HepG2 (cell line): ENCODE measurements around the gene ZFAND6. TPM values are rescaled to one million over a fixed set of nuclear protein-coding genes. Genes with fewer than 3 reads are reported as not detected.
A peak's percentile ranks its signal among the peaks of the same experiment; 100 is the strongest.

ENCODE experiments used
- BATF2 ChIP-seq: sonication (generic); formaldehyde crosslinking; IDR thresholded peaks from 2 replicates; pipeline ENCODE4 v1.8.0; 2022; ENCODE audit warnings: mild to moderate bottlenecking, missing genetic modification reagents, moderate library complexity
- CREB1 ChIP-seq, 2 experiments: fragments of 450-650 bp in 1 of 2; IDR thresholded peaks; 2 replicates each; pipeline ENCODE4 v1.6.1; 2016 to 2017; ENCODE audit warnings: control low read depth in 1 of 2, mild to moderate bottlenecking in 1 of 2, missing compliant biosample characterization in 1 of 2, missing genetic modification characterization in 1 of 2
- FOXO4 ChIP-seq: sonication (generic); formaldehyde crosslinking; conservative IDR thresholded peaks from 2 replicates; pipeline ENCODE4 v1.8.1; 2023; ENCODE audit warnings: missing genetic modification reagents
- FOXP1 ChIP-seq, 2 experiments: fragments of 450-650 bp in 1 of 2; IDR thresholded peaks; 2 replicates each; pipeline ENCODE4 v1.6.1; 2017 to 2018; ENCODE audit warnings: antibody characterized with exemption in 1 of 2
- HDAC1 ChIP-seq: sonication (generic); formaldehyde crosslinking; IDR thresholded peaks from 2 replicates; pipeline ENCODE4 v1.5.1; 2020; ENCODE audit warnings: mild to moderate bottlenecking, missing genetic modification reagents
- HIC2 ChIP-seq: sonication (generic); formaldehyde crosslinking; IDR thresholded peaks from 2 replicates; pipeline ENCODE4 v1.9.0; 2022; ENCODE audit warnings: low read depth, missing genetic modification reagents
- JUN ChIP-seq: sonication (generic); formaldehyde crosslinking; IDR thresholded peaks from 2 replicates; pipeline ENCODE4 v1.4.0; 2020; ENCODE audit warnings: mild to moderate bottlenecking, missing genetic modification reagents
- KAT8 ChIP-seq: IDR thresholded peaks from 2 replicates; pipeline ENCODE4 v1.6.1; 2016; ENCODE audit warnings: missing genetic modification reagents, missing compliant biosample characterization
- KDM6A ChIP-seq: IDR thresholded peaks from 2 replicates; pipeline ENCODE4 v1.6.1; 2016; ENCODE audit warnings: low read depth
- RFX1 ChIP-seq: fragments of 450-650 bp; IDR thresholded peaks from 2 replicates; pipeline ENCODE4 v1.6.1; 2017
- TRAFD1 ChIP-seq: sonication (generic); formaldehyde crosslinking; IDR thresholded peaks from 2 replicates; pipeline ENCODE4 v1.5.1; 2020; ENCODE audit warnings: missing genetic modification reagents, mild to moderate bottlenecking, borderline replicate concordance
- YEATS4 ChIP-seq: sonication (generic); formaldehyde crosslinking; IDR thresholded peaks from 2 replicates; pipeline ENCODE4 v1.4.0; 2020; ENCODE audit warnings: missing genetic modification reagents, borderline replicate concordance
- ZBTB1 ChIP-seq: sonication (generic); formaldehyde crosslinking; IDR thresholded peaks from 2 replicates; pipeline ENCODE4 v1.4.0; 2020; ENCODE audit warnings: missing genetic modification reagents, borderline replicate concordance
- ZNF24 ChIP-seq: fragments of 450-650 bp; IDR thresholded peaks from 2 replicates; pipeline ENCODE4 v1.6.1; 2017; ENCODE audit warnings: antibody characterized with exemption, mild to moderate bottlenecking
- ZNF552 ChIP-seq: sonication (generic); formaldehyde crosslinking; IDR thresholded peaks from 2 replicates; pipeline ENCODE4 v1.9.0; 2022; ENCODE audit warnings: missing genetic modification reagents, mild to moderate bottlenecking, borderline replicate concordance
- ZNF646 ChIP-seq: sonication (generic); formaldehyde crosslinking; IDR thresholded peaks from 2 replicates; pipeline ENCODE4 v1.9.0; 2021; ENCODE audit warnings: mild to moderate bottlenecking, missing genetic modification reagents
- polyA plus RNA-seq, 8 experiments: library from polyadenylated mRNA; depleted of rRNA in 3 of 8; stranded (reverse) in 7 of 8; unstranded in 1 of 8; fragments of >200 nt; fragmentation: Illumina TruSeq in 4 of 8; extraction: Trizol in 4 of 8; gene quantifications; 2 replicates each; pipeline versions ENCODE4 v1.2.1 to v1.2.3, GENCODE V29; 2011 to 2016; ENCODE audit warnings: low read depth in 4 of 8, missing spikeins in 1 of 8, mixed read lengths in 1 of 8; ENCODE audit not compliant: insufficient read depth in 1 of 8
- total RNA-seq, 5 experiments: library from RNA; depleted of rRNA; stranded (reverse); fragments of >200 nt; fragmentation: Illumina TruSeq; extraction: Trizol; gene quantifications; 2 replicates each; pipeline ENCODE4 v1.2.3, GENCODE V29; 2016; ENCODE audit warnings: low read depth in 1 of 5

The ZFAND6 gene
- total and polyA plus RNA-seq, 2 of the 13 experiments (the other 11 are each of a cell fraction or from before 2014, with no cell fraction given), result 84.2 to 115 TPM

- TF ChIP-seq HIC2 (CRISPR knock-in tag) (0 out of 2 replicates have a peak, but pooled peaks have one; percentile 33), YEATS4 (CRISPR knock-in tag) (peak; percentile 79), KAT8 (CRISPR knock-in tag) (no peak), ZNF552 (CRISPR knock-in tag) (no peak), ZNF24 (no peak), RFX1 (no peak), FOXP1 (IDR thresholded peaks at IDR 0.05) (no peak), FOXP1 (CRISPR knock-in tag; IDR thresholded peaks at IDR 0.05) (no peak), BATF2 (CRISPR knock-in tag) (no peak), FOXO4 (no peak), ZBTB1 (no peak), ZNF646 (CRISPR knock-in tag) (no peak), KDM6A (no peak), JUN (CRISPR knock-in tag) (no peak), HDAC1 (CRISPR knock-in tag) (peak; percentile 63), TRAFD1 (CRISPR knock-in tag) (no peak), CREB1 (IDR thresholded peaks at IDR 0.05) (peak; percentile 88), CREB1 (CRISPR knock-in tag; IDR thresholded peaks at IDR 0.05) (peak; percentile 62; the same call in 1 of the 2 replicates)
Measured at GRCh38 chr15:80058851-80059785, at the start of gene ZFAND6 (continued).
